ENCODE data around the gene RPRML. TPM values are rescaled to one million over a fixed set of nuclear protein-coding genes. Genes with fewer than 3 reads are reported as not detected.
"Not testable (repeated sequence)": the region's sequence is repeated elsewhere in the genome, so short reads cannot be mapped to it uniquely, and the experiment has no call there.

RPRML gene
- total and polyA plus RNA-seq, 2 experiments from 2014 or later, result not detected

DNA sequence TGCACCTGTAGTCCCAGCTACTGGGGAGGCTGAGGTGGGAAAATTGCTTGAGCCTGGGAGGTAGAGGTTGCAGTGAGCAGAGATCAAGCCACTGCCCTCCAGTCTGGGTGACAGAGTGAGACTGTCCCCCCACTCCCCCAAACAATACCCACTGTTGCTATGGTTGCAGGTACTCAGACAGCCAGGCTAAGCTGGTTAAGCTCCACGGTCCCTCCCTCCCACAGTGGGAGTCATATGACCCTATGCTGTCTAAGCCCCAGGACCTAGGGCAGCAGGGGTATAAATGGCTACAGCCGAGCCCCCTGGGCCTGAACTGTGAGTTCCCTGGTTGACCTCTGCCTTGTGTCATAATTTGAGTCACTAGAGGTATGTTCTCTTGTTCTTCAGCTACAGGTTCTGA is 15.9 kb upstream of the RPRML start:
- no peaks in the 10 kb centered on the region for H3K9me2 ChIP-seq (ENCODE audit: insufficient read depth)
- no peak overlapping the region for H3K27ac ChIP-seq
- H3K9ac ChIP-seq, result no peak overlapping the region
- H3K9me3 ChIP-seq (ENCODE audit: low read depth), result no peaks in the 10 kb centered on the region
- H3K79me2 ChIP-seq (ENCODE audit: insufficient read depth), result no peaks in the 10 kb centered on the region
- no peak for TF ChIP-seq EZH2 (IDR thresholded peaks at IDR 0.05; ENCODE audit: insufficient read depth, poor library complexity, severe bottlenecking)
- no peak for TF ChIP-seq EZH2phosphoT487 (IDR thresholded peaks at IDR 0.05; ENCODE audit: insufficient read depth, low read depth)
- H3K4me3 ChIP-seq, result no peak overlapping the region
- peaks cover 5% of the 10 kb centered on the region; the same call in 1 of the 2 replicates for H3K27me3 ChIP-seq (replicated peaks; ENCODE audit: insufficient read depth)
- no peak overlapping the region for H3K4me2 ChIP-seq (ENCODE audit: unreplicated experiment)
- 60 to 70% methylated on average over 1 to 2 of the region's 2 CpGs for WGBS, 2 experiments (ENCODE audit: low coverage in 1 of 2, low lambda C conversion rate in 2 of 2, missing lambda C conversion rate in 2 of 2)
- in situ Hi-C loops (cut with MboI), result no loop called here
- no peak overlapping the region for H2AFZ ChIP-seq
- no peaks in the 10 kb centered on the region for H3F3A ChIP-seq (ENCODE audit: insufficient read depth)
- H4K20me1 ChIP-seq (ENCODE audit: insufficient read depth), result no peaks in the 10 kb centered on the region
- H3K4me1 ChIP-seq (ENCODE audit: insufficient read depth), result peaks cover 7% of the 10 kb centered on the region; the same call in 1 of the 2 replicates
- no peaks in the 10 kb centered on the region for H3K36me3 ChIP-seq (ENCODE audit: low read depth)
- DNase-seq, result no peak

DNA sequence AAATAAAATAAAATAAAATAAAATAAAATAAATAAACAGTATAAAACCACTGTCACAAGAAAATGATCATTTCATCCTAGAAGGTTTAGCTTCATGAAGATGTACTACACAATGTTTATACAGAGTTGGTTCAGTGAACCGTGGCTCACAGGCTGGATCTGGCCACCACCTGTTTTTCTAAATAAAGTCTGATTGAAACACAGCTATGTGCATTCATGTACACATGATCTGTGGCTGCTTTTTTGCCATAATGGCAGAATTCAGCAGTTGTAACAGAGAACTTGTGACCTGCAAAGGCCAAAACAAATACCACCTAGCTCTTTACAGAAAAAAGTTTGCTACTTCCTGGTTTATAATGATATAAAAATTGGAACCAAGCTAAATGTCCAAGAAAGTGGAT is 12.6 kb upstream of the RPRML start:
- Histone ChIP-seq H2AFZ (no peak overlapping the region), H3K36me3 (ENCODE audit: low read depth) (no peaks in the 10 kb centered on the region), H3K9me2 (ENCODE audit: insufficient read depth) (no peaks in the 10 kb centered on the region), H3F3A (ENCODE audit: insufficient read depth) (no peaks in the 10 kb centered on the region), H3K9me3 (ENCODE audit: low read depth) (no peaks in the 10 kb centered on the region), H3K9ac (no peak overlapping the region), H3K4me3 (no peak overlapping the region), H3K79me2 (ENCODE audit: insufficient read depth) (no peaks in the 10 kb centered on the region), H4K20me1 (ENCODE audit: insufficient read depth) (no peaks in the 10 kb centered on the region), H3K27ac (no peak overlapping the region), H3K4me2 (ENCODE audit: unreplicated experiment) (no peak overlapping the region), H3K27me3 (replicated peaks; ENCODE audit: insufficient read depth) (peaks cover 6% of the 10 kb centered on the region; the same call in 1 of the 2 replicates), H3K4me1 (ENCODE audit: insufficient read depth) (peaks cover 7% of the 10 kb centered on the region; the same call in 1 of the 2 replicates)
- 40 to 48% methylated on average over 1 of the region's 1 CpG for WGBS, 2 experiments (ENCODE audit: low coverage in 1 of 2, low lambda C conversion rate in 2 of 2, missing lambda C conversion rate in 2 of 2)
- TF ChIP-seq EZH2phosphoT487 (IDR thresholded peaks at IDR 0.05; ENCODE audit: insufficient read depth, low read depth) (no peak), EZH2 (IDR thresholded peaks at IDR 0.05; ENCODE audit: insufficient read depth, poor library complexity, severe bottlenecking) (no peak)
- in situ Hi-C loops (cut with MboI), result no loop called here
- no peak for DNase-seq

DNA sequence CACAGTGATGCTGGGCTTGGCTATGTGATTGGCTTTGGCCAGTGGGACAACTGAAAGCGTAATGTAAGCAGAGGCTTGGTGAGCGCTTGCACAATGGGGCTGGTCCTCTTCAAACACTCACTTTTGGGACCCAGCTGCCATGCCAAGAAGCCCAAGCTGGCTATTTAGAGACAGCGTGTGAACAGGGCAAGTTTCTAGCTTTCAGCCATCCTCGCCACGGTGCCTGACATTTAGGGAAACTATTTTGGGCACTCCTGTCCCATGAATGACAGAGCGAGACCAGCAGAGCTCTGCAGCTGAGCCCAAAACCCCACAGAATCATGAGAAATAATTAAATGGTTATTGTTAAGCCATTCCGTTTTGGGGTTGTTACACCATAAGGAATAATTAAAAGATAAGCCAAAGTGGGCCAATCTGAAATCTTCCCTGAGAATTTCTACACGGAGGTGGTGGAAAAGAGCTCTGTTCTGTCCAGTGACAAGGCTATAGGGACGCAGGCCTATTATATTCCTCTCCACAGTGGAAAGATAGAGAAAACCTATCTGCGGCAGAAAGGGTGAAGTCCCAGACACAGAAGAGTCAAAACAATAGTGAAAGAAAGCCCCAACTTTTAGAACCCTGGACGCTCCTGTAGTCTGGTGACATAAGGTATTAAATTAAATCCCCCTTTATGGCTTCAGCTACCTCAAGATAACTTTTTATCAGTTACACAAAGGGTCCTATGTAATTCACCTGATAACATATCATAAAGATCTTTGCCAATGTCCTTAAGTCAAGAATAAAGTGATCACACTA is 10.8 kb upstream of the RPRML start:
- H3K79me2 ChIP-seq (ENCODE audit: insufficient read depth), result no peaks in the 10 kb centered on the region
- no peak overlapping the region for H3K27ac ChIP-seq
- H3K36me3 ChIP-seq (ENCODE audit: low read depth), result no peaks in the 10 kb centered on the region
- H2AFZ ChIP-seq, result no peak overlapping the region
- no peaks in the 10 kb centered on the region for H3K4me1 ChIP-seq (ENCODE audit: insufficient read depth)
- no peak for DNase-seq
- peaks cover 6% of the 10 kb centered on the region; the same call in 1 of the 2 replicates for H3K27me3 ChIP-seq (replicated peaks; ENCODE audit: insufficient read depth)
- H3K9ac ChIP-seq, result no peak overlapping the region
- H3K4me2 ChIP-seq (ENCODE audit: unreplicated experiment), result no peak overlapping the region
- H3K9me3 ChIP-seq (ENCODE audit: low read depth), result no peaks in the 10 kb centered on the region
- TF ChIP-seq EZH2 (IDR thresholded peaks at IDR 0.05; ENCODE audit: insufficient read depth, poor library complexity, severe bottlenecking) (no peak), EZH2phosphoT487 (IDR thresholded peaks at IDR 0.05; ENCODE audit: insufficient read depth, low read depth) (no peak)
- H3K9me2 ChIP-seq (ENCODE audit: insufficient read depth), result no peaks in the 10 kb centered on the region
- WGBS, 2 experiments (ENCODE audit: low coverage in 1 of 2, low lambda C conversion rate in 2 of 2, missing lambda C conversion rate in 2 of 2), result 47 to 48% methylated on average over 11 of the region's 11 CpGs
- in situ Hi-C loops (cut with MboI), result no loop called here
- H4K20me1 ChIP-seq (ENCODE audit: insufficient read depth), result no peaks in the 10 kb centered on the region
- no peak overlapping the region for H3K4me3 ChIP-seq
- no peaks in the 10 kb centered on the region for H3F3A ChIP-seq (ENCODE audit: insufficient read depth)

DNA sequence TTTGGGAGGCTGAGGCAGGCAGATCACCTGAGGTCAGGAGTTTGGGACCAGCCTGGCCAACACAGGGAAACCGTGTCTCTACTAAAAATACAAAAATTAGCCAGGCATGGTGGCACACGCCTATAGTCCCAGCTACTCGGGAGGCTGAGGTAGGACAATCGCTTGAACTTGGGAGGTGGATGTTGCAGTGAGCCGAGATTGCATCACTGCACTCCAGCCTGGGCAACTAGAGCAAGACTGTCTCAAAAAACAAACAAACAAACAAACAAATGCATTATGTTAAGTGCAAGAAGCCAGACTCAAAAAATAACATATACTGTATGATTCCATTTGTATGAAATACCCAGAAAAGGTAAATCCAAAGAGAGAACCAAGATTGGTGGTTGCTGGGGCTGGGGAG is 8.9 kb upstream of the RPRML start:
- H2AFZ ChIP-seq; H3K27ac ChIP-seq; H3K9me2 ChIP-seq (ENCODE audit: insufficient read depth); H3K36me3 ChIP-seq (ENCODE audit: low read depth); in situ Hi-C loops (cut with MboI); H3K9me3 ChIP-seq (ENCODE audit: low read depth); H3K27me3 ChIP-seq (replicated peaks; ENCODE audit: insufficient read depth); DNase-seq; H4K20me1 ChIP-seq (ENCODE audit: insufficient read depth); H3K4me3 ChIP-seq; H3K4me2 ChIP-seq (ENCODE audit: unreplicated experiment); H3K9ac ChIP-seq; H3K4me1 ChIP-seq (ENCODE audit: insufficient read depth); H3K79me2 ChIP-seq (ENCODE audit: insufficient read depth); H3F3A ChIP-seq (ENCODE audit: insufficient read depth): not testable (repeated sequence)
- 66 to 69% methylated on average over 5 of the region's 5 CpGs for WGBS, 2 experiments (ENCODE audit: low coverage in 1 of 2, low lambda C conversion rate in 2 of 2, missing lambda C conversion rate in 2 of 2)
